Measurements from ENCODE around the gene BCL2.

GRCh38 chr18:63089041-63089440 is 230.5 kb downstream of the BCL2 start:
- no peak for TF ChIP-seq EZH2 (IDR thresholded peaks at IDR 0.05)
- no peak for TF ChIP-seq FOXP2 (optimal IDR thresholded peaks at IDR 0.05; ENCODE audit: control extremely low read depth, extremely low read length, insufficient read depth)

Measured in SK-N-MC (cell line).